Hematopoietic multipotent progenitor cell treated with erythropoietin and hydrocortisone succinate and interleukin-3 and kit ligand, for 15 days (in vitro differentiated cells): Measurements from ENCODE around the gene S1PR3.

Source experiments
- DNase-seq: peaks from one replicate; pipeline ENCODE4 v3.0.0-alpha.2; 2015; ENCODE audit warnings: low spot score

S1PR3 gene

DNA sequence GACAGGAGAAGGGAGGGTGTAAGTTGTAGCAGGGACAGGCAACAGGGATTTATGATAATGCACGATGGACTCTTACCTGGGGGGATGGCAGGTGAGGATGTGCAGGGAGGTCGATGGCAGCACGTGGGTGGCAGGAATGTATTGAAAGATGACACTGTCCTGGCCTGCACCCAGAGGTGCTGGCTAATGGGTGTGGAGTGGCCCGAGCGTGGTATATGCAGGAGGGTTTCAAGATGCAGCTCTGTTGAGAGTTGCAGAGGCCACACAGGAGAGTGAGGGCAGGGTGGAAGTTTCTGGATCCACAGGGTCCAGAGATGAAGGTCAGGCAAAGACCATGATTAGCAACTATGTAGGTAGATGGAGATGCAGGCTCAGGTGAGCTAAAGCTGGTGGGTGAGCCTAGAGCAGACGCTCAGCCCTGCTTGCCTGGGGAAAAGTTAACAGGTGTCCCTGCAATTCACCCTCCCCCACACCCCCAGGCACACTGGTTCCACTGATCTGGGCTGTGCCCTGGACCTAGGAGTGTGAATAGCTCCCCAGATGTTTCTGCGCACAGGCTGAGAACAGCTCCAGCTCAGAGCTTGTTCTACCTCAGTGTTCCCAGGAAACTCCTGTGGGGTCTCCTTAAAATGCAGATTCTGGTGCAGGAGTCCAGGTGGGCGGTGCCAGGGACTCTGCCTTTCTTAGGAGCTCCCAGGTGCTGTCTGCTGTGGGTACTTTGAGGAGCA lies 21.5 kb upstream of the S1PR3 start:
- DNase-seq = no peak

DNA sequence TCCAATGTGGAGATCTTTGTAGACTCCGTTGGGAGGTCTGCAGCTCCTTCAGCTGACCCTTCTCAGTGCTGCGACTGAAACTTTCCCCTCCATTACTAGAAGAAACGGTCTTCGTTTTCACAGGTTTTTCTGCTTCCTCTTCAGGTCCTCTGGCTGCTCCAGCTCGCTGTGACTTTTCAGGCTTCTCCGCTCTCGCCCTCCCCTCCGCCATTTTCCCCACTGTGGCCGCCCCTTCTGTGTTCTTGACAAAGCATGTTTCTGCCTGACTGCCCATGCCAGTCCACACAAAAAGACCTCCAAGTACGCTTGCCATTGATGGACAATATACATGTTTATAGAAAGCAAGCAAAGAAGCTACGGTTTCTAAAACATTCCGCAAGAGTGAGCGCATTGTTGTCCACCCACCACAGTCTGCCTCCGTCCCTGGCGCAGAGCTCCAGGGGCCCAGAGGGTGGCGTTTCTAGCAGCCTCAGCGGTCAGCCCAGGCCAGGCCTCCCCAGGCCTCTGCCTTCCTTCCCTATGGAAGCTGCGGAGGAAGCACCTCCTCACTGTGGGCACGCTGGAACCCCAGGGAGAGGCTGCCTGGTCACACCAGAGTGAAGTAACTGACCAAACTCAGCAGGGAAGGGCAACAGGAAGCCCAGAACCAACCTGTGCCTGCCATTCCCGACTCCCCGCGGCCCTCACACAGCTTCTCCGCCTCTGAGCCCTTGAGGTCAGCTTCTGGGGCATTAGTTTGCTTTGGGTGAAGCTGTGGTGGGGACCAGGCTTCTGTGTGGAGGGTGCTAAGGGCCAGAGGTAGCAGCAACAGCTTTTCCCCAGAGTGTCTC lies 19.9 kb upstream of the S1PR3 start:
- DNase-seq = no peak

DNA sequence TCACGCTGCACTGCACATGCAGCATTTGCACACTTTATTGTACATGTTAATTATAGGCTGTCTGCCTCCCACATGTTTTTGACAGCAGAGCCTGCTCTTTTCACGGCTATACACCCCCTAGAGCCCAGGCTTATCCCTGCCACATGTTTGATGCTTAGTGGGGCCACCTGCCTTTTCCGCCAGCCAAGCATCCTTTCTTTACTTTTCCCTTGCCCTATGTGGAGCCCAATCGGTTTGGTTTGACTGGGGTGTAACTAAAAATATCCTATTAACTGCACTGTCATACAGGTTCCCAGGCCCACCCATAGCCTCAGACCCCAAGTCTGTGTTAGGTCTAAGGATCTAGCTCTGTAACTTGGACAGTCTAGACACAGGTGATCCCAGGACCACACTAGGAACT lies 18.9 kb upstream of the S1PR3 start:
- no peak for DNase-seq

DNA sequence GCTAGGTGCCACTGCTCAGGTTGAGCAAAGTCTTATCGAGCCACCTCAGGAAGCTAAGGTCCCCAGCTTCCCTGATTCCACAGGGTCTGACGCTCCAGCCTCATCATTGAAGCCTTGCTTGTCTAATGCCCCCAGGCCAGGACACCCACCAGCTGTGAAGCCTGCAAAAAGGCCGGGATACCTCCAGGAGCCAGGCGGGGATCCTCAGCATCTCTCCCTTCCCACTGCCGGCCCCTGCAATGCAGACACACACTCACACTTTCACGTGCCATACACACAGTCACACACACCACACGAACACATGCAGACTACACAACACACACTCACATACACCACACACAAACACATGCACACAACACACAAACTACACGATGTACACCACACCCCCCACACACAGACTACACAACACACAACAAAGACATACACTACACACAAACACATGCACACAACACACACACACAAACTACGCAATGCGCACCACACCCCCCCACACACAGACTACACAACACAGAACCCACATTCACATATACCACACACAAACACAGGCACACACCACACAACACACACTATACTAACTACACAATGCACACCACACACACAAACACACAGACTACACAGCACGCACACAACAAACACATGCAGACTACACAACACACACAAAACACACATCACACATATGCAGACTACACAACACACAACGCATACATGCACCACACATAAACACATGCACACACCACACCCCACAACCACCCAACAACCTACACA lies 17.8 kb upstream of the S1PR3 start:
- DNase-seq = no peak

DNA sequence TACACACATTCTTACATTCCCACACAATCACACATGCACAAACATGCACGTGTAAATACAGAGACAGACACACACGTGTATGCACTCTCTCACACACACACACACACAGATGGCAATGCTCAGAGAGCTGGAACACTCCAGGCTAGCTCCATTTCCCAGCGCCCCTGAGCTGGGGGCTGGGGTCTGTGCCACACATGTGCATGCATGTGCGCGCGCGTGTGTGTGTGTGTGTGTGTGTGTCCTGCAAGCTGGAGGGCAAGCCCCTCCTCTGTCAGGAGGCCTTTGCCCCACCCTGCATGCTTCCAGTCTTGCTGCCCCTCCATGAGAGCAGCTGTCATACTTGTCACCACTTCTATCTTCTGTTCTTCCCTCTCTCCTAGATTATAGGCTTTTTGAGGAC lies 16.6 kb upstream of the S1PR3 start:
- no peak for DNase-seq

DNA sequence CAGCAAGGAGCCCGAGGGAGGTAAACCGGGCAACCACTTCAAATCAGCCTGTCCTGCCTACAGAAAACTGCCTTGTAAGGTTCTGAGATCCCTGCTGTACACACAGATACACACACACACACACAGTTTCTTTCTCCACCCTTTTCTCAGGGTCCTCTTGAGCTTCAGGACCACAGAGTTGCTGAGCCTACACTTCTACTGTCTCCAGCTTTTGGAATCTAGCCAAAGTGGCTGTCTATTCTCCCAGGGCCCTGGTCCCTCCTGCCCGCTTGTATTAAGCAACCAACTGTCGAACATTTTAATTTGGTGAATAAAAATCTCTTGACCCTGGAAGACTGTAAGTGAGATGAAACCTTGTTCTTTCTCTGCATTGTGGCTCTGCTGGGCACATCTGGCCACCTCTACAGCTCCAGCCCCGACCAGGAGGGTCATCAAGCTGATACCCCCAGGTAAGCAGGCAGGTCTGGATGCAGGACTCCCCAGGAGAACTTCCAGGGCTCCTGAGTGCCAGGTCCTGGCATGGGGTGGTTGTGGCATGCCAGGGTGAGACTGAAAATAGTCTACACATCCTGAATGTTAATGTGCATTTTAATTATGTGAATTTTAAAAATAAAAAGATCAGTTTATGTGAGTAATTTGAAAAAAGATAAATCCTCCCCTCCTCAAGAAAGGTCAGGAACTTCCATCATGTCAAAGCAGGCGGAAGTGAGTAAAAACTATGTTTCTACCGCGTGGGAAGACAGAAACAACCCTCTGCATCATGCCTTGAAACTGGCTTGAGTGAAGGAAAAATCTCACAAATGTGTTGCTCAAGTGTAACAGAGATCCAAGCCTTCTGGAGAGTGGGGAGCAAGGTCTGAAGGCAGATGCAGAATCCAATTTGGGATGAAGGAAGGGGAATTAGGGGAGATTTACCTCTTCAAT lies 15.0 kb upstream of the S1PR3 start:
- no peak for DNase-seq

DNA sequence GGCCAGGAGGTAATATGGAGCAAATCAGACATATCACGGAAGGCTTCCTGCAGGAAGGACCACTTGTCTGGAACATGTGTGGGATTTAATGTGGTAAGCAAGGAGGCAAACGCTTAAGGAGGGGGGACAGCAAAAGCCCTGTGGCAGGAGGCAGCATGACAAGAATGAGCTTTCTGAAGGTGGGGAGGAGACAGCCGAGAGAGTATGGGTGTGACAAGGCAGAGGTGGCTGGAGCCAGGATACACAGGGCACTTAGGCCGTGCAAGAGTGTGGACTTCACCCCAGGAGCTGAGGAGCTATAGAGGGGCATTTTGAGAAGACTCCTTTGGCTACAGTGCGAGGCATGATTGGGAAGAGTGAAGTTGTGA lies 14.4 kb upstream of the S1PR3 start:
- no peak for DNase-seq

DNA sequence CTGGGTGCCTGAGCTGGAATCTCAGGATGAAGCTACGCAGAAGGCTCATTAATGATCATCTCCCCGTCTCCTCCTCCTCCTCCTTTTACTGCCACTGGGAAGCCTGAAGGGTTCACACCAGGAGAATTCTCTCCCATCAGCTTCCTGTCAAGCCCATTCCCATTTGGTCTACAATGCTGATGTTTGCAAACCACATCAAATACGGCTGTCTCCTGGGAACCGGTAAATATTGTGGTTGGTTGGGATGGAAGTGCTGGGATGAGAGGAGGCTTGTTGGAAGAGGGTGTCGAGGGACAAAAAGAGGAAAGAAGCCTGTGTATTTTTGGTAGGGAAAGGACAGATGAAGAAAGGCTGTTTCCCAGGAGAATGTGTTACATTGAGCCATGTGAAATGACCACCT lies 13.2 kb upstream of the S1PR3 start:
- DNase-seq = no peak

DNA sequence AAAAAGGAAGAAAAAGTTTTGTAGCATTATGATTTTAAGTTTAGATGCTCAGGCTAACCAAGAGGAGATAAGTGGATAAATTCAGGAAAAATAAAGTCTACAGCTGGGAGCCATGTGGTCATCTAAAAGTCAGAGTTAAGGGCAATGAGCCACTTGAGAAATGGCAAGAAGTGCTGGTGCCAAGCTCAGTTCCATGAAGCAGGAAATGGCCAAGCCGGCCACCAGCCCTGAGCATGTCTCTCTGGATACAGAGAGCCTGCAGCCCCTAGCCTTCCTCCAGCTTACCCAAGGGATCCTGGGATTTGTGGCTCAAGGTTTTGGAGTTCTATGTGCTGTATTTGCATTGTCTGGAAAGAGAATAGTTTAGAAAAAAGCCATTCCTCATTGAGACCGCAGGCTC lies 12.2 kb upstream of the S1PR3 start:
- DNase-seq = no peak

DNA sequence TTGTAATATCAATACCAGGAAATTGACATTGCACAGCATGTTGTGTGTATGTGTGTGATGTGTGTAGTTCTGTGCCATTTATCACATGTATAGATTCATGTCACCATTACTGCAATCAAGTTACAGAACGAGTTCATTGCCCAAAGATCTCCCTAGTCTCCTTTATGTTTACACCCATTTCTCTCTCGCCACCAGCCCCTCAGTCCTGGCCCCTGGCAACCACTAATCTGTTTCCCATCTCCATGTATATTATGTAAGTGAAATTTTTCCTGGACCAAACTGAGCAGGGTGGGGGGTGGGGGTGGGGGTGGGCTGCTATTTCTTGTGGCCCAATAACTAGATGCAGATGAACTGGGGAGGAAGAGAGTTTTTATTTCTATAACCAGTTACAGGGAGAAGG lies 11.5 kb upstream of the S1PR3 start:
- no peak for DNase-seq

DNA sequence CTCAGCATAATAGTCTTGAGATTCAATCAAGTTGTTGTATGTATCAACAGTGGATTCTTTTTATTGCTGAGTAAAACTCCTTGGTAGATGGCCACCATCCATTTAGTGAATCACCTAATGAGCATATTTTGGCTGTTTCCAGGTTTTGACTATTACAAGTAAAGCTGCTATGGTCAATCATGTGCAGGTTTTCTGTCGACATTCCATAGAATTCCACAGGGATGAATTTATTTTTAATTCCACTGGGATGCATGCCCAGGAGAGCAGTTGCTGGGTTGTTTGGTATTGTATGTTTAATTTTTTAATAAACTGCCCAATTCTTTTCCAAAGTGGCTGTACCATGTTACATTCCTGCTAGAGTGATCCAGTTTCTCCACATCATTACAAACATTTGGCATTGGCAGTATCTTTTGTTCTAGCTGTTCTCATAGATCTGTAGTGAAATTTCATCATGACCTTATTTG lies 10.5 kb upstream of the S1PR3 start:
- DNase-seq = no peak

DNA sequence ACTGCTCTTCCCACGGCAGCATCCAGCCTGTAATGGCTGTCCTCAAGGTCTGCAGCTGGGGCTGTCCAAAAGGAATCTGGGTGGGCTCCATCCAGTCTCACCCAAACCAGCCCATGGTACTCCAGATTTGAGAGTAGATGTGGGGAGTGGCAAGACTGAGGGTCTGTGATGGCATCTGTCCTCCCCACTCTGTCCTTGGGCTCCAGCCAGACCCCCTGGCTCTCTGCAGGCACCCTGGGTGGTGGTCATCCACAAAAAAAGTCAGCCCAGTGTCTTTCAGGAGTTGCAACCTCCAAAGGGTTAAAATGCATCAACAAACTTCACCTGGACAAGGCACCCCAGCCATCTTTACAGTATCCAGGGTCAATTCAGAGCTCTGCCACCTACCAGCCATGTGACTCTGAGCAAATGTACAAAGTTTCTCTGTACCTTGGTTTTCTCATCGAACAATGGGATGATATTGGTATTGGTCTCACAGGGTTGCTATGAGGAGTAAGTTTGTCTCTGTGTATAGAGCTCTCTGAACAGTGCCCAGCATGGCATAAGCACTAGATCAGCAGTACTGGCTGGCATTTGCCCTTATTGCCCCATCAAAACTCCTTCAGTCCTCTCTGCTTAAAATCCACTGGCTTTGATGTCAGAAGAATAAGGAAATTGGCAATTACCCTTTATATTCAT lies 7.3 kb upstream of the S1PR3 start:
- no peak for DNase-seq

DNA sequence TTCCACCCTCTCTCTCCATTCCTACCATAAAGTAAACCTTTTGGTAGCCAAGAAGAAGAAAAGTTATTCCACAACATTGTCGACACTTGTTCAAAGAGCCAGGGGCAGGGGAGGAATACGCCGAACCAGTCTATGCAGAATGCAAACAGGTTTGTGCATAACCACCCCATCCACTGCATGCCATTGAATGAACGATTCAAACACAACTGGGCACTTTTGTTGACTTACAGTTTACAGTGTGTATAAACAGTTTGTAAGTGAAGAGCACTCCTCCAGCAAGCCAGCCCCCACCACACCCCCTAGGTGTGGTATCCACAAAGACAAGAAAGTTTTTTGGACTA lies 6.8 kb upstream of the S1PR3 start:
- no peak for DNase-seq

DNA sequence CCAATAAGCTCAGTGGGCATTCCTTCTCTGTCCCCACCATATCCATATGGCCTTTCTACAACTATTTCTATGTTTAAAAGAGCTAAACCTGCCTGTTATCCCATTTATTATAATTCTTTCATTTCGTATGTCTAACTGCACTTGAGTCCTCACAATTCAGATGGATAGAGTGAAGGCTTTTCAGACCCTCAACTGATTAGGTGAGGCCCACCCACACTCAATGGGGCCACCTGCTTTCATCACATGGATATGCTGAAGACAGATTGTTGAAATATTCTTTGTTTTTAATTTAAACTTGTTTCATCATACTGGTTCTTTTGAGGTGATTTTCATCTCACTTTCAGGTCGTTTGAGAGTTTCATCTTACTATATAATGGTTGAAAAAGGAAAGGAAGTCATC lies 5.7 kb upstream of the S1PR3 start:
- DNase-seq = no peak

DNA sequence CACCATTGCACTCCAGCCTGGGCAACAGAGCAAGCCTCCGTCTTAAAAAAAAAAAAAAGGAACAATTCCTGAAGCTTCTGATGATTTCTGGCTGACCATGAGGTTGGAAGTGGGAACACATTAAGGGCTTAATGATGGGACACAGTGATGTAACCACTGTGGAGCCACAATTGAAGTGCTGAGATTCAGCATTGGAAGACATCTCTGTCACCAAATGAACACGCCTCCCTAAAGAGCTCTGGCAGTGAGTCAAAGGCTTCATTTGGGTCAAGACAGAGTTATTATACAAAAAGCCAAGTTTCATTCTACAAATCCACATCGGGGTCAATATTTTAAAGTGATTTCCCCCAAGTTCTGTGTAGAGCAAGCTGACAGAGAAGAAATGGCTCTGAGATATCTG lies 4.5 kb upstream of the S1PR3 start:
- no peak for DNase-seq

DNA sequence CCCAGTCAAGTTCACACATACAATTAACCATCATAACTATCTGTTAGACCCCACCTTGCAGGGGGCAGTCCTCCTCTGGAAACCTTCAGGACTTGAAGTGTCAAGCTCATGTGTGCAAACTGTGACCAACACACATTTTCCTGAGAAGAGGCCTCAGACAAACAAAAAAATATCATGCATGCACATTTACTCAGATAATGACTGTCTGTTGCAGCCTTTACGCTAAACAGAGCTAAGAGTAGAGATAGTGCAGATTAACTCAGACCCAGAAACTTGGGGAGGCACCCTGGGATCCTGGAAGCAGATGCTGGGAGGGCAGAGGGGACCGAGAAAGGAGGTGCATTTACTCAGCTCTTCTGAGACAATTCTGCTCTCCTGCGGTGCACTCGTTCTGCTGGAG lies 3.6 kb upstream of the S1PR3 start:
- DNase-seq = no peak

DNA sequence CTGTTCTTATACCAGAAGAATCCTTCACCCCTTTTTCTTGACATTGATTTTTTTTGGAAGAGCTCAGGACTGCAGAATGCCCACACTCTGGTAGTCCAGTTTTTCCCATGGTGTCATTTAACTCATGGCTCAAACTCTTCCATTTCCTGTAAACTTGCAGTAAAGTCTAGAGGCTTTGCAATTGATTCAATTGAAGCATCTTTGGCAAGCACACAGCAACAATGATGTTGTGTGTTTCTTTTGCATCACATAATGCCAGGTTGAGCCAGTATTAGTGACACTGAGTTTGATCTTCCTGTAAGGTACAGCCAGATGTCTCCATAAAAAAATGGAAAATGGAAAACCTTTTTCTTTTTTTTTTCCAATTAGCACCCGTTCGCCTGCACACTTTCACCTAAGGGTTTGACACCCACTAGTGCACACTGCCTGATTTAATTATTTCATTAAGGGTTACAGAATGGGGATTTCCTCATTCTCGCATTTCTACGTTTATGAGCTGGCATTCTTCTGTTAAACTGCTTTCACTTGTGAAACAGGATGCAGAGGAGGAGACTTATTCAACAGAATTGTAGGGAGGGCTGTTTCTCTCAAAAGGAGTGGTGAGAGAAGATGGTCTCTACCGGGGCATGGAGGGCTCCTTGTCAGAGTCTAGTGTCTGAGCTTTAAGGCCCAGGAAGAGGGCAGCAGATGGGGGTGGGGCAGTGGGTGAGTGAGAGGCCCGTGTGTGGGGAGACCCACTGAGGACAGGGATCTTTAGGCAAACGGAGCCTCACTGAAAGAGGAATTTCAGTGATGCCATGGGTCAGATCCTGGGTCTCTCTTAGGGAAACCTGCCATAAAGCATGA lies 2.2 kb upstream of the S1PR3 start:
- DNase-seq = no peak

DNA sequence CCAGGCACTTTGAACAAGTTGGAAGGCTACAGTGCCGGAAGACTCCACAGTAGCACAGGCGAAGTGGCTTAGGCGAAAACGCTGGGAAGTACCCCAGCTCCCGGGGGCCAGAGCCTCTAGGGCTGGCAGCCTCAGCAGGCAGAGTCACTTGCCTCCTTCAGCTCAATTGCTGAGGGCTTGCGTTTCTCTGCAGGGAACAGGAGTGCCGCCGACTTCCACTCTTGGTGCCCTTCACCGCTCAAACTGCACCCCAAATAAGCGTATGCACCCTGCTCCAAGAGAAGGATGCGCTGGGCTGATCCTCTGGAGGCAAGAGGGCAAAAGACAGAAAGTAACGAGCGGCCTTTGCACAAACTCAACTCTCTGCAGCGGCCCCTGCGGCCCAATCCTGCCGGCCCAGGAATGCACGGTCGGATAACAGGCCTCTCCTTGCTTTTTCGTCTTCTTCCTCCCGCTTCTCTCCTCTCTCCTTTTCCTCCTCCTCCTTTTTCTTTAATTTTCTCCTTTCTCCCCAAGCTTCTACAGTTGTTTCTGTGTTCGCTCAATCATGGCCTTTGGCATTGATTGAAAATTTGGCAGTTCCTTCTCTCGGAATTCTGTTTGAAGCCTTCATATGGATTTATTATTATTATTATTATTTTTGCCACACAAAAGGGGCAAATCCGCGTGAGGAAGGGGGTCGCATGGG lies 1.1 kb upstream of the S1PR3 start:
- DNase-seq = no peak

DNA sequence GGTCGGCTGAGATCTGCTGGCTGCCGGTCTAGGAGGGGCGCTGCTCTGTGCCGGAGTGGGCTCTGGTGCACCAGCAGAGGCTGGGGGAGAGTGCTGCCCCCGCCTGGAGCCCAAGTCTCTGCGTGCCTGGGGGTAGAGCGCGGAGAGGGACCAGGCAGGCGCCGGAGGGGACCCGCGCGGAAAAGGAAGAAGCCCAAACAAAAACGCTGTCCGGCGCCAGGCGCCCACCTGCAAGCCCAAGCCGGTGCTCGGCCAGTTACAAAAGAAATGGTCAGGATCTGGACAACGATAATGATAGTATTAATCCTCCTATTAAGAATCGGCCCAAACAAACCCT lies 571 bp upstream of the S1PR3 start:
- DNase-seq = no peak

DNA sequence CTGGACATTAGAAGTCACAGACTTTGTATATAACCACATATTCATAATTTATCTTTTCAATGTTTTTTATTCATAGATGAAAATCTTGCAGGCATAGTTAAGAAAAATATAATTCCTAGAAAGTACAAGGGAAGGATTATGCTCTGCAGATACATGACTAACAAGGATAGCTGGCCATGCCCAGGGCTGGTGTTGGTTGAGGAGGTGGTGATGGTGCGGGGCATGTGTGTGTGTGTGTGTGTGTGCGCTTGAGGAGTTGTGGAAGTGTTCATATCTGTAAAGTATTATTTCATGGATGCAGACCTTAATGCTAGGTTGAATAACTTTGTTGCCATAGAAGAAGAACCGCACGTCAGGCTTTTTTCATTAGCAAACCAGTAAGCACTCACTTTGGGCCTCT lies 1.3 kb downstream of the S1PR3 start:
- DNase-seq = no peak
